PFSK-1 (cell line): ENCODE measurements around the gene USP53.

Experiments used
- FOXP2 ChIP-seq: optimal IDR thresholded peaks from 2 replicates; pipeline ENCODE3; 2011; ENCODE audit warnings: borderline replicate concordance, control low read depth, inconsistent platforms; ENCODE audit not compliant: insufficient read depth; ENCODE audit errors: extremely low read length, extremely low read depth
- POLR2AphosphoS5 ChIP-seq: IDR thresholded peaks from 2 replicates; pipeline ENCODE4 v1.6.1; 2012; ENCODE audit warnings: low read depth, mild to moderate bottlenecking, control low read depth, low read length, moderate library complexity
- SIN3A ChIP-seq: IDR thresholded peaks from 2 replicates; pipeline ENCODE4 v1.6.1; 2012; ENCODE audit warnings: mild to moderate bottlenecking, low read length, moderate library complexity, borderline replicate concordance; ENCODE audit not compliant: insufficient read depth
- TAF1 ChIP-seq: IDR thresholded peaks from 2 replicates; pipeline ENCODE4 v1.6.1; 2012; ENCODE audit warnings: low read length, control low read depth, borderline replicate concordance; ENCODE audit not compliant: insufficient read depth
- TF ChIP-seq, protein P1 (sequence below), 2 experiments: IDR thresholded peaks; 2 replicates each; pipeline versions ENCODE4 v1.6.1 to v1.8.0; 2011 to 2012; ENCODE audit warnings: low read depth in 2 of 2, low read length in 2 of 2, control low read depth in 1 of 2, inconsistent platforms in 1 of 2, mild to moderate bottlenecking in 1 of 2, moderate library complexity in 1 of 2; ENCODE audit not compliant: insufficient read depth in 1 of 2

USP53 gene

DNA sequence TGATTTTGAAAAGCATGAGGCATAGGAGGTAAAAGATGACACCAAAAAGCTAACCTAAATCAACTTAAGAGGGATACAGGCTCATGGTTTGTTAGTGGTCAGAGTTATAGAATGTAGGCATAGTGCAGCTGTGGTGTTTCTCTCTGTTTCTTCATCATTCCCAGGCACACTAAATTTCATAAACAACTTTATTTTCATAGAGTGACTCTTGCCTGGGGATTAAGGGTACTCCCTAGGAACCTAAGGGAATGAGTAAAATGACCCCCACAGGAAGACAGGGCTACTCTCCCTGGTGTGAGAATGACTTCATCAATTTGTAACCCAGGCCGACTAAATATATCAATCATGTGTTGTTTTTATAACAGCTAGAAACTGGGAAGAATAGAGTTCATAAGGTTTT lies 98.3 kb downstream of the USP53 start:
- TF ChIP-seq POLR2AphosphoS5 (no peak), SIN3A (no peak), TAF1 (no peak), FOXP2 (no peak)
- TF ChIP-seq, protein P1, sequence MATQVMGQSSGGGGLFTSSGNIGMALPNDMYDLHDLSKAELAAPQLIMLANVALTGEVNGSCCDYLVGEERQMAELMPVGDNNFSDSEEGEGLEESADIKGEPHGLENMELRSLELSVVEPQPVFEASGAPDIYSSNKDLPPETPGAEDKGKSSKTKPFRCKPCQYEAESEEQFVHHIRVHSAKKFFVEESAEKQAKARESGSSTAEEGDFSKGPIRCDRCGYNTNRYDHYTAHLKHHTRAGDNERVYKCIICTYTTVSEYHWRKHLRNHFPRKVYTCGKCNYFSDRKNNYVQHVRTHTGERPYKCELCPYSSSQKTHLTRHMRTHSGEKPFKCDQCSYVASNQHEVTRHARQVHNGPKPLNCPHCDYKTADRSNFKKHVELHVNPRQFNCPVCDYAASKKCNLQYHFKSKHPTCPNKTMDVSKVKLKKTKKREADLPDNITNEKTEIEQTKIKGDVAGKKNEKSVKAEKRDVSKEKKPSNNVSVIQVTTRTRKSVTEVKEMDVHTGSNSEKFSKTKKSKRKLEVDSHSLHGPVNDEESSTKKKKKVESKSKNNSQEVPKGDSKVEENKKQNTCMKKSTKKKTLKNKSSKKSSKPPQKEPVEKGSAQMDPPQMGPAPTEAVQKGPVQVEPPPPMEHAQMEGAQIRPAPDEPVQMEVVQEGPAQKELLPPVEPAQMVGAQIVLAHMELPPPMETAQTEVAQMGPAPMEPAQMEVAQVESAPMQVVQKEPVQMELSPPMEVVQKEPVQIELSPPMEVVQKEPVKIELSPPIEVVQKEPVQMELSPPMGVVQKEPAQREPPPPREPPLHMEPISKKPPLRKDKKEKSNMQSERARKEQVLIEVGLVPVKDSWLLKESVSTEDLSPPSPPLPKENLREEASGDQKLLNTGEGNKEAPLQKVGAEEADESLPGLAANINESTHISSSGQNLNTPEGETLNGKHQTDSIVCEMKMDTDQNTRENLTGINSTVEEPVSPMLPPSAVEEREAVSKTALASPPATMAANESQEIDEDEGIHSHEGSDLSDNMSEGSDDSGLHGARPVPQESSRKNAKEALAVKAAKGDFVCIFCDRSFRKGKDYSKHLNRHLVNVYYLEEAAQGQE (IDR thresholded peaks at IDR 0.05; ENCODE audit: insufficient read depth in 1 of 2, low read depth in 2 of 2, low read length in 2 of 2) = no peak

DNA sequence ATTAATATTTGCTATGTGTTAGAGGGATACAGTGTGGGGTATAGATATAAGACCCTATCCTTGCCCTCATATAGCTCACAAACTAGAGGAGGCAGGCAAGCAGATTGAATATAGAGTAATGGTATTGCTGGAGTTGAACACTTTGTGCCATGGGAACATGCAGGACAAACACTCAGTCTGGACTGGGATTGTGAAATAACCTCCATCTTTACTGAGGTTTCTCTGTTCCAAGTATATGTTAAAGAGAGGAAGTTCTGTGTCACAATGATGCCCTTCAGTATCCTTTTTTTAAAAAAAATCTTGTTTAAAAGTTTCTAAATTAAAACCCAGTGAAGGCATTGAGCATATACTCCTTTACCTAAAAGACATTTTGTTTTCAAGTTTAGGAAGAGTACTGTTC lies 100.7 kb downstream of the USP53 start:
- TF ChIP-seq POLR2AphosphoS5 = no peak
- TF ChIP-seq, protein P1 (IDR thresholded peaks at IDR 0.05; ENCODE audit: insufficient read depth in 1 of 2, low read depth in 2 of 2, low read length in 2 of 2) = no peak
- TF ChIP-seq TAF1 = no peak
- TF ChIP-seq SIN3A = no peak
- no peak for TF ChIP-seq FOXP2

DNA sequence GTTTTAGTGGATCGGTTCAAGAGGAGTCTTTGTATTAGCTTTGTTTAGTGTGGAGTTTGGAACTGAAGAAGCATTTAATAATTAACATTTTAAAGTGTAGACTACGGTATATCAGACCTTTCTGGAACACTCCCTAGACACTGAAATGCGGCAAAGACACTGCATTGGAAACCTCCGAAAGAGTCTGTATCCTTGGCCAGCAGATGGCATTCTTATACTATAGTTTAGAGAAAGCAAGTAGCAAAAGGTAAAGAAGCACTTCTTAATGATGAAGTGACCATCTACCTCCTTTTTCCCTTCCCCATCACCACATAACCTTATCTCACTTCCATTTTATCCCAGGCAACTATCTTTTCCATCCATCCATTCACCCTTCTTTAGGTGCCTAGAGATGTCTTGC lies 101.8 kb downstream of the USP53 start:
- TF ChIP-seq POLR2AphosphoS5 = no peak
- no peak for TF ChIP-seq SIN3A
- no peak for TF ChIP-seq FOXP2
- TF ChIP-seq, protein P1 (IDR thresholded peaks at IDR 0.05; ENCODE audit: insufficient read depth in 1 of 2, low read depth in 2 of 2, low read length in 2 of 2) = no peak
- no peak for TF ChIP-seq TAF1

DNA sequence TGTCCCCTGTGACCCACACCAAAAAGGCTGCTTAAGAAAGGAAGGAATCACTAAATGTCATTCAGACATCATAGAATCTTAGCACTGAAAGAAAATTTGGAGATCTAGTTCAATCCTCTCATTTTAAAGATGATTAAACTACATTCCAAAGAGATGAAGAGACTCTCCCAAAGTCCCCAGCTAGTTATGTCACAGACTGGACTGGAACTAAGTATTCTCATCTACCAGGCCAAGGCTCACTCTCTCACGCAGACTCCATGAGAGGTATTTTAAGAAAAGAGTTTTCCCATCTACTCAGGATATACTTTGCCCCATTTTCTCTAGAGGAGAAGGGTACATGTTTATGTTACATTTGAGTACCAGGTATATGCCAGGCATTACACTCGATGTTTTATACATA lies 102.5 kb downstream of the USP53 start:
- no peak for TF ChIP-seq SIN3A
- TF ChIP-seq POLR2AphosphoS5 = no peak
- TF ChIP-seq FOXP2 = no peak
- TF ChIP-seq, protein P1 (IDR thresholded peaks at IDR 0.05; ENCODE audit: insufficient read depth in 1 of 2, low read depth in 2 of 2, low read length in 2 of 2) = no peak
- no peak for TF ChIP-seq TAF1

DNA sequence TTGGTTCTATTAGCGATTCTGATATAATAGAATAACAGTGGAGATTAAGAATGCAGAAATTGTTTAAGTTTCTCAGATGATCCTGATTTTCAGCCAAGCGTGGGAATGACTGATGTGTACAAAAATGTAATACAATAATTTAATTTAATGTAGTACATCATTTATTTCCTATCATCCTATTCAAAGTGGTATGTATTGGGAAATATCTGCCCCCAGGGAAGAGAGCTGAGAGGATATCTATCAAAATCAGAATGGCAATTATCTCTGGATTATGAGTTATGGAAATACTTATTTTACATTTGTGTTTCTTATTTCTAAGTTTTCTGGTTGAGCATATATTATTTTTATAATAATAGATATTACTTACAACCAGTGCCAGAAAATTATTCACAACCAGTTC lies 105.5 kb downstream of the USP53 start:
- TF ChIP-seq, protein P1 (IDR thresholded peaks at IDR 0.05; ENCODE audit: insufficient read depth in 1 of 2, low read depth in 2 of 2, low read length in 2 of 2) = no peak
- TF ChIP-seq FOXP2 = no peak
- no peak for TF ChIP-seq TAF1
- TF ChIP-seq SIN3A = no peak
- no peak for TF ChIP-seq POLR2AphosphoS5
